ENCODE data around the gene C2CD4C. TPM values are rescaled to one million over a fixed set of nuclear protein-coding genes. Genes with fewer than 3 reads are reported as not detected.

Gene C2CD4C
- total RNA-seq, 1 experiment from 2014 or later = 14.6 TPM

DNA sequence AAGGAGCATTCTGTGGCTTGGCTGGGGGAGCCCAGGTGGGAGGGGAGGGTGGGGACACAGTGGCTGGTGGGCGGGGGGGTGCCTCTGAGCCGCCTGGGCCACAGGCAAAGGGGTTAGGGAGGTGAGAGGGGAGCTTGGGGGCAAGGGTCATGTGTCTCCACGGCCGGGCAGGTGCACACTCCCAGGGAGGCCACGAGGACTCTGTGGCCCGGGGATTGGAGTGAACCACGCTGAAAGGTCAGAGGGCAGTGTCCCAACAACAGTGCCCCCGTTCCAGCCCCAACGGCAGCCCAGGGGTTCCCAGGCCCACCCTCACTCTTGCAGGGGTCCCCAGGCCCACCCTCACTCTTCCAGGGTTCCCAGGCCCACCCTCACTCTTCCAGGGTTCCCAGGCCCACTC lies 9.6 kb downstream of the C2CD4C start:
- H4K5ac ChIP-seq (ENCODE audit: insufficient read length, low read depth, low read length) = no peak overlapping the region
- no peaks in the 10 kb centered on the region for H3K79me1 ChIP-seq (ENCODE audit: insufficient read depth, low read depth, low read length, poor library complexity, severe bottlenecking)
- no peak overlapping the region for H2BK12ac ChIP-seq (ENCODE audit: insufficient read length, low read depth, low read length)
- H3K27me3 ChIP-seq (ENCODE audit: insufficient read depth, low read length) = no peaks in the 10 kb centered on the region
- H3K4me1 Mint-ChIP-seq = peaks cover 0 to 9% of the 10 kb centered on the region in 2 experiments; a peak in 2 of 4 replicates
- no peak overlapping the region for H4K8ac ChIP-seq (replicated peaks; ENCODE audit: insufficient read length, low read depth, low read length)
- H3K4ac ChIP-seq (ENCODE audit: low read depth, low read length) = no peak overlapping the region
- no peak overlapping the region for H2BK20ac ChIP-seq (ENCODE audit: low read depth, low read length, poor library complexity, severe bottlenecking)
- H2BK5ac ChIP-seq (ENCODE audit: insufficient read length, low read length) = no peak overlapping the region
- H4K20me1 ChIP-seq (ENCODE audit: control insufficient read depth, insufficient read depth, insufficient read length) = peaks cover 2% of the 10 kb centered on the region
- H3K27me3 Mint-ChIP-seq (ENCODE audit: low read depth) = peaks cover 28% of the 10 kb centered on the region
- no peak overlapping the region for H4K91ac ChIP-seq (ENCODE audit: insufficient read length, low read depth, low read length)
- DNase-seq = no peak
- H3K23me2 ChIP-seq (ENCODE audit: insufficient read length, low read depth, low read length, poor library complexity, severe bottlenecking) = no peaks in the 10 kb centered on the region
- no peak overlapping the region for H3T11ph ChIP-seq (ENCODE audit: low read length)
- peaks cover 9 to 22% of the 10 kb centered on the region in 2 experiments for H3K9me3 Mint-ChIP-seq
- no peak overlapping the region for H2BK15ac ChIP-seq (ENCODE audit: low read depth, low read length)
- H2AK5ac ChIP-seq (ENCODE audit: insufficient read length, low read length) = no peak overlapping the region
- no peak overlapping the region for H3K4me3 Mint-ChIP-seq
- no peaks in the 10 kb centered on the region for H3K4me1 ChIP-seq (ENCODE audit: insufficient read depth, low read length)
- H3K9me3 ChIP-seq (ENCODE audit: control insufficient read depth, low read depth, low read length) = peaks cover 6% of the 10 kb centered on the region
- H3K27ac ChIP-seq (ENCODE audit: insufficient read length, low read depth, low read length) = no peak overlapping the region
- H3K9ac ChIP-seq (ENCODE audit: extremely low read depth, insufficient read length, low read length) = no peak overlapping the region
- no peak overlapping the region for H3K14ac ChIP-seq (ENCODE audit: insufficient read depth, low read length)
- TF ChIP-seq CTCF (conservative IDR thresholded peaks at IDR 0.05) = no peak
- H2BK120ac ChIP-seq (ENCODE audit: low read depth, low read length, poor library complexity, severe bottlenecking) = no peak overlapping the region
- no peak overlapping the region for H3K18ac ChIP-seq (ENCODE audit: insufficient read length, low read depth, low read length)
- H2AFZ ChIP-seq (ENCODE audit: low read length) = no peak overlapping the region
- H3K4me2 ChIP-seq (ENCODE audit: insufficient read depth, insufficient read length, low read length) = no peak overlapping the region
- H3K56ac ChIP-seq (ENCODE audit: insufficient read length, low read depth, low read length) = no peak overlapping the region
- no peak overlapping the region for H3K27ac Mint-ChIP-seq
- H3K79me2 ChIP-seq (ENCODE audit: insufficient read depth, low read length) = no peaks in the 10 kb centered on the region
- no peak overlapping the region for H3K23ac ChIP-seq (ENCODE audit: insufficient read length, low read depth, low read length)
- no CpG with 5 or more reads among the region's 9 CpGs for WGBS (ENCODE audit: extremely low coverage, insufficient read length, low lambda C conversion rate)
- peaks cover 3 to 5% (median 4%) of the 10 kb centered on the region in 3 experiments; a peak in 5 of 7 replicates for H3K36me3 Mint-ChIP-seq (ENCODE audit: insufficient read depth in 1 of 3, low read depth in 3 of 3)
